HEK293 (cell line): ENCODE measurements around the gene P2RX6.
A peak's percentile ranks its signal among the peaks of the same experiment; 100 is the strongest.

ENCODE experiments used
- CTCF ChIA-PET: fragments of 350-600 bp; formaldehyde crosslinking; extraction: SDS; loops from one replicate; lab custom pipeline; 2021; ENCODE audit warnings: antibody characterized with exemption; lab: Yijun Ruan, JAX
- POLR2A ChIA-PET: fragments of 300-600 bp; formaldehyde crosslinking; extraction: SDS; loops from one replicate; lab custom pipeline; 2020; ENCODE audit warnings: antibody characterized with exemption, inconsistent platforms; lab: Yijun Ruan, JAX
- H3K27ac ChIP-seq: fragments of 200-500 bp; sonication (Bioruptor generic); 2 replicates; pipeline ENCODE4 v1.5.1; 2014; ENCODE audit warnings: low read depth, low read length, control low read depth, inconsistent platforms; ENCODE audit errors: extremely low read depth
- H3K36me3 ChIP-seq, 2 experiments: fragments of 200-500 bp in 1 of 2; sonication (Bioruptor generic) in 1 of 2; 1 replicate in 1 of 2; 2 replicates in 1 of 2; pipeline ENCODE4 v1.5.1; 2014 to 2017; ENCODE audit warnings: inconsistent platforms in 2 of 2, low read length in 2 of 2; ENCODE audit not compliant: control insufficient read depth in 2 of 2, insufficient read depth in 1 of 2
- H3K4me1 ChIP-seq: fragments of 200-500 bp; sonication (Bioruptor generic); 2 replicates; pipeline ENCODE4 v1.5.1; 2014; ENCODE audit warnings: mild to moderate bottlenecking, low read length, inconsistent platforms; ENCODE audit not compliant: control insufficient read depth, insufficient read depth
- H3K4me3 ChIP-seq: 2 replicates; pipeline ENCODE4 v1.5.1; 2011; ENCODE audit warnings: low read depth, mild to moderate bottlenecking, control low read depth, low read length, moderate library complexity
- H3K9me3 ChIP-seq: fragments of 200-500 bp; sonication (Bioruptor generic); 2 replicates; pipeline ENCODE4 v1.5.1; 2014; ENCODE audit warnings: low read depth, low read length, inconsistent platforms; ENCODE audit not compliant: control insufficient read depth, insufficient read depth
- GLIS1 ChIP-seq: fragments of 450-650 bp; formaldehyde crosslinking; IDR thresholded peaks from 2 replicates; pipeline ENCODE4 v1.5.1; 2016; ENCODE audit warnings: missing biosample characterization, missing genetic modification characterization
- GLIS2 ChIP-seq: fragments of 450-650 bp; formaldehyde crosslinking; IDR thresholded peaks from 2 replicates; pipeline ENCODE4 v1.5.1; 2016; ENCODE audit warnings: missing biosample characterization, missing genetic modification characterization
- KLF1 ChIP-seq: fragments of 450-650 bp; formaldehyde crosslinking; IDR thresholded peaks from 2 replicates; pipeline ENCODE4 v1.5.1; 2016; ENCODE audit warnings: missing biosample characterization, missing genetic modification characterization
- PRDM2 ChIP-seq: fragments of 450-650 bp; formaldehyde crosslinking; IDR thresholded peaks from 2 replicates; pipeline ENCODE4 v1.5.1; 2016; ENCODE audit warnings: missing biosample characterization, missing genetic modification characterization, borderline replicate concordance
- ZBTB6 ChIP-seq: fragments of 450-650 bp; formaldehyde crosslinking; IDR thresholded peaks from 2 replicates; pipeline ENCODE4 v1.5.1; 2017; ENCODE audit warnings: missing biosample characterization, missing genetic modification characterization
- ZFHX2 ChIP-seq: fragments of 450-650 bp; formaldehyde crosslinking; conservative IDR thresholded peaks from 2 replicates; pipeline ENCODE4 v1.5.1; 2016; ENCODE audit warnings: missing biosample characterization, missing genetic modification characterization
- ZIC2 ChIP-seq: fragments of 450-650 bp; formaldehyde crosslinking; IDR thresholded peaks from 2 replicates; pipeline ENCODE4 v1.5.1; 2016; ENCODE audit warnings: missing biosample characterization, missing genetic modification characterization
- ZNF18 ChIP-seq: fragments of 450-650 bp; formaldehyde crosslinking; IDR thresholded peaks from 2 replicates; pipeline ENCODE4 v1.5.1; 2016; ENCODE audit warnings: missing biosample characterization, missing genetic modification characterization
- ZNF26 ChIP-seq: fragments of 450-650 bp; formaldehyde crosslinking; IDR thresholded peaks from 2 replicates; pipeline ENCODE4 v1.5.1; 2016; ENCODE audit warnings: missing biosample characterization, missing genetic modification characterization
- ZNF280D ChIP-seq: fragments of 450-650 bp; formaldehyde crosslinking; IDR thresholded peaks from 2 replicates; pipeline ENCODE4 v1.5.1; 2016; ENCODE audit warnings: missing biosample characterization, missing genetic modification characterization
- ZNF580 ChIP-seq: fragments of 450-650 bp; formaldehyde crosslinking; IDR thresholded peaks from 2 replicates; pipeline ENCODE4 v1.5.1; 2016; ENCODE audit warnings: missing biosample characterization, missing genetic modification characterization
- ZNF768 ChIP-seq: fragments of 450-650 bp; formaldehyde crosslinking; IDR thresholded peaks from 2 replicates; pipeline ENCODE4 v1.5.1; 2018; ENCODE audit warnings: missing biosample characterization, mild to moderate bottlenecking, missing genetic modification characterization

The P2RX6 gene

GRCh38 chr22:20966883-20967696 lies 47.9 kb upstream of the P2RX6 start, which contains the start of gene AIFM3:
TSS of gene AIFM3 (plus strand) at chr22:20967255. CDS start at chr22:20967945, 690 bp downstream.
- Histone ChIP-seq H3K4me3 (no peak within 1 kb of the TSS), H3K27ac (no peak within 1 kb of the TSS), H3K36me3 (no peaks in the 10 kb centered on the region), H3K9me3 (no peaks in the 10 kb centered on the region), H3K4me1 (no peaks in the 10 kb centered on the region)
- POLR2A ChIA-PET = interaction anchor here (3.4 kb wide), 1 partner anchor 15 kb away, joined by 19 read pairs; the partner anchor contains the start of gene LZTR1
- CTCF ChIA-PET = interaction anchor here (0.8 to 1.9 kb wide), 3 partner anchors 9 to 53 kb away, joined by 3 to 8 read pairs (median 4); partner anchors contain the start of gene LZTR1
- TF ChIP-seq ZFHX2 (tag by site-specific recombination) = peak; percentile 41
- TF ChIP-seq ZNF580 (tag by site-specific recombination) = no peak

- ChIA-PET CTCF (interaction anchor here (0.7 to 1.9 kb wide), 5 partner anchors 8 to 101 kb away, joined by 3 to 8 read pairs (median 4); partner anchors contain the start of gene LZTR1), POLR2A (interaction anchor here (3.4 kb wide), 1 partner anchor 15 kb away, joined by 19 read pairs; the partner anchor contains the start of gene LZTR1)
- Histone ChIP-seq H3K4me3 (no peak overlapping the region), H3K4me1 (no peaks in the 10 kb centered on the region), H3K9me3 (no peaks in the 10 kb centered on the region), H3K36me3 (no peaks in the 10 kb centered on the region), H3K27ac (no peak overlapping the region)
- TF ChIP-seq ZIC2 (tag by site-specific recombination) = peak; percentile 68
- peak; percentile 50; the same call in 1 of the 2 replicates for TF ChIP-seq GLIS2 (tag by site-specific recombination)
- no peak for TF ChIP-seq ZNF26 (tag by site-specific recombination)
- TF ChIP-seq ZNF280D (tag by site-specific recombination) = no peak
- peak; percentile 98 for TF ChIP-seq ZBTB6 (tag by site-specific recombination)
- peak; percentile 55 for TF ChIP-seq GLIS1 (tag by site-specific recombination)
- no peak for TF ChIP-seq KLF1 (tag by site-specific recombination)
Observed at GRCh38 chr22:20967697-20968211, 47.2 kb upstream of the P2RX6 start.

- H3K36me3 ChIP-seq = no peaks in the 10 kb centered on the region
- H3K4me3 ChIP-seq = no peak overlapping the region
- H3K9me3 ChIP-seq = no peaks in the 10 kb centered on the region
- CTCF ChIA-PET = interaction anchor here (0.6 to 1.9 kb wide), 6 partner anchors 9 to 102 kb away, joined by 3 to 8 read pairs (median 4); partner anchors contain the start of gene LZTR1
- POLR2A ChIA-PET = interaction anchor here (3.4 kb wide), 1 partner anchor 14 kb away, joined by 19 read pairs; the partner anchor contains the start of gene LZTR1
- H3K27ac ChIP-seq = no peak overlapping the region
- no peaks in the 10 kb centered on the region for H3K4me1 ChIP-seq
- TF ChIP-seq PRDM2 (tag by site-specific recombination) = no peak
- TF ChIP-seq ZNF18 (tag by site-specific recombination) = no peak
- no peak for TF ChIP-seq ZNF768 (tag by site-specific recombination)
Observed at GRCh38 chr22:20968281-20968977, 46.5 kb upstream of the P2RX6 start.
